HG02852 (cell line): Measurements from ENCODE around the gene SDCBP2.
"Not testable (repeated sequence)": the region's sequence is repeated elsewhere in the genome, so short reads cannot be mapped to it uniquely, and the experiment has no call there.

ENCODE experiments used
- ATAC-seq: cut with Tn5 transposase; IDR thresholded peaks from one replicate; pipeline ENCODE4 v1.9.1; 2021; ENCODE audit warnings: mild to moderate bottlenecking, moderate library complexity; ENCODE audit not compliant: unreplicated experiment

The SDCBP2 gene

GRCh38 chr20:1360094-1360846 is 31.3 kb upstream of the SDCBP2 start:
- no peak for ATAC-seq

GRCh38 chr20:1357921-1358671 is 29.2 kb upstream of the SDCBP2 start:
- no peak for ATAC-seq

GRCh38 chr20:1353956-1354355 is 25.0 kb upstream of the SDCBP2 start:
- ATAC-seq, result no peak

- ATAC-seq, result no peak
Measured at GRCh38 chr20:1346315-1346969, 17.5 kb upstream of the SDCBP2 start.

GRCh38 chr20:1345756-1346093 is 16.8 kb upstream of the SDCBP2 start:
- ATAC-seq, result no peak

GRCh38 chr20:1345030-1345755 is 16.3 kb upstream of the SDCBP2 start:
- ATAC-seq, result no peak

- not testable (repeated sequence) for ATAC-seq
Measured at GRCh38 chr20:1343446-1344124, 14.6 kb upstream of the SDCBP2 start.

- no peak for ATAC-seq
Measured at GRCh38 chr20:1341561-1342265, 12.8 kb upstream of the SDCBP2 start.

- ATAC-seq, result no peak
Measured at GRCh38 chr20:1338801-1339200, 9.9 kb upstream of the SDCBP2 start.

GRCh38 chr20:1338096-1338495 is 9.2 kb upstream of the SDCBP2 start:
- ATAC-seq, result no peak

- ATAC-seq, result no peak
Measured at GRCh38 chr20:1337441-1337840, 8.5 kb upstream of the SDCBP2 start.

GRCh38 chr20:1336699-1337367 is 7.9 kb upstream of the SDCBP2 start:
- ATAC-seq, result no peak

GRCh38 chr20:1335961-1336698 is 7.2 kb upstream of the SDCBP2 start:
- no peak for ATAC-seq

- no peak for ATAC-seq
Measured at GRCh38 chr20:1334761-1335160, 5.8 kb upstream of the SDCBP2 start.

- ATAC-seq, result no peak
Measured at GRCh38 chr20:1334370-1334731, 5.4 kb upstream of the SDCBP2 start.

GRCh38 chr20:1333462-1334369 is 4.8 kb upstream of the SDCBP2 start:
- no peak for ATAC-seq

- ATAC-seq, result no peak
Measured at GRCh38 chr20:1332749-1333300, 3.9 kb upstream of the SDCBP2 start.
